GM12873 (cell line): ENCODE data around the gene NPC2.

Source experiments
- TF ChIP-seq, protein P1 (sequence below): IDR thresholded peaks from 2 replicates; pipeline ENCODE4 v1.5.1; 2012; ENCODE audit warnings: low read depth, mild to moderate bottlenecking, moderate library complexity, low read length, control low read depth; ENCODE audit not compliant: insufficient read depth; ENCODE audit errors: missing control alignments

The NPC2 gene

DNA sequence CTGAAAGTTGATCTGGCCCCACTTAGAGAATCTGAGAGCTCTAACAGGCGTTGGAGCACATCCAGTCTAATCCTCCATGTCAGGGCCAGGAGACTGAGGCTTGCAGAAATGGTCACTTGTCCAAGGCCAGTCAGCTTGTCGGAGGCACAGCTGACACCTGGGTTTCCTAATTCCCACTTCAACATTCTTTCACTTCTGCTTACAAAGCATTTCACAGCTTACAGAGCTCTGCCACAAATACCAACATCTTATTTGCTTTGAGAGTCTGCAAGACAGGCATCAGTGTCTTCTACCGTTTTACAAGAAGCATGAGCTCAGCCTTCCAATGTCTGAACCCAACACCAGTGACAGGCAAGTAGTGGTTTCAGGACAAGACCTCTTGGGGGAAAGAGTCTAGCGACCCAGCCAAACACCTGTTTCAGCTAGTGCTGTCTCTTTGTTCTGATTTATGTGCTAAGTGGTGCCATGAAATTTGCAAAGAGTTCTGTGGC is 32.3 kb upstream of the NPC2 start:
- TF ChIP-seq, protein P1, sequence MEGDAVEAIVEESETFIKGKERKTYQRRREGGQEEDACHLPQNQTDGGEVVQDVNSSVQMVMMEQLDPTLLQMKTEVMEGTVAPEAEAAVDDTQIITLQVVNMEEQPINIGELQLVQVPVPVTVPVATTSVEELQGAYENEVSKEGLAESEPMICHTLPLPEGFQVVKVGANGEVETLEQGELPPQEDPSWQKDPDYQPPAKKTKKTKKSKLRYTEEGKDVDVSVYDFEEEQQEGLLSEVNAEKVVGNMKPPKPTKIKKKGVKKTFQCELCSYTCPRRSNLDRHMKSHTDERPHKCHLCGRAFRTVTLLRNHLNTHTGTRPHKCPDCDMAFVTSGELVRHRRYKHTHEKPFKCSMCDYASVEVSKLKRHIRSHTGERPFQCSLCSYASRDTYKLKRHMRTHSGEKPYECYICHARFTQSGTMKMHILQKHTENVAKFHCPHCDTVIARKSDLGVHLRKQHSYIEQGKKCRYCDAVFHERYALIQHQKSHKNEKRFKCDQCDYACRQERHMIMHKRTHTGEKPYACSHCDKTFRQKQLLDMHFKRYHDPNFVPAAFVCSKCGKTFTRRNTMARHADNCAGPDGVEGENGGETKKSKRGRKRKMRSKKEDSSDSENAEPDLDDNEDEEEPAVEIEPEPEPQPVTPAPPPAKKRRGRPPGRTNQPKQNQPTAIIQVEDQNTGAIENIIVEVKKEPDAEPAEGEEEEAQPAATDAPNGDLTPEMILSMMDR: no peak

DNA sequence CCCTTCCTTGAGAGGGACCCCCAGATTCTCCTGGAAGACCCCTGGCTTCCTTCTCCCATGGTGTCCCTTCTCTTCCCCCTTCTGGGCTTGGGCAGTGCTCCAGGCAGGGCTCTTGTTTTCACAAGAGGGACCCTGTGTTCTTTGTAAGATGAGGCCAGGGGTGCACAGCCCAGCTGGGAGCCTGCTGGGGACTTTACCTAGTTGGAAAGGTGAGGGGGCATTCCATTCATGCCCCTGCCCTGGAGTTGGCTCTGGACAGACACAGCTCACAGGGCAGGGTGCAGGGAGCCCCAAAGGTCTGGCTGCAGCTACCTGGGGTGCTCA is 31.7 kb upstream of the NPC2 start:
- TF ChIP-seq, protein P1: no peak

DNA sequence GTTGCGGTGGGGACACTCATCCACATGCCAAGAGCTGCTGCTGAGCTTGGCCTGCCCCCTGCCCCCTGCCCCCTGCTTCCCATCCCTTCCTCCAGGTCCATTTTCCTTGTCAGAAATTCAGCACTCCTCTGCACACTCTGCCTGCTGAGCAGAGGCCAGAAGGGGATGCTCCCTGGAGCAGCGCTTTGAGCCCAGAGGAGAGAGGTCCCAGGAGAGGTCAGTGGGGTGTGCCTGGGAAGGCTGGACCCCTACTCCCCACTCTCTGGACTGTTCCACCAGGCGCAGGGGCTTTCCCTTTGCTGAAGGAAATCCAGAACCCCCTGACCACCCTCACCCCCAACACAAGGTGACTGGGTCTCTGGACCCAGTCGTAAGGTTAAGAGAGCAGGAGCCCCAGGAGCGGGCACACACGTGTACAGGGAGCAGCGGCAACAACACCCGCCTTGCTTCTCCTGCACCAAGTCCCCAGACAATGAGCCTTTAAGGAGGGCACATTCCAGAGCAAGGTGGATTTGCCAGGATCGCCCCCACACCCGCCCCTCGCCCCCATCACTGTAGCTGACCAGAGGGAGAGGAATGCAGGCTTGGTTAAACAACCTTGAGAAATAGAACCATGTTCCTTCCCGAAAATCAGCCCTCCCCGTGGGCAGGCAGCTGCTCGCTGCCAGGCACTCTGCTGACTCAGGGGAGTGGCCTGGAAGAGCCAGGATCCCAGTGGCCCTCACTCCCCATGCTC is 31.1 kb upstream of the NPC2 start:
- TF ChIP-seq, protein P1: no peak

DNA sequence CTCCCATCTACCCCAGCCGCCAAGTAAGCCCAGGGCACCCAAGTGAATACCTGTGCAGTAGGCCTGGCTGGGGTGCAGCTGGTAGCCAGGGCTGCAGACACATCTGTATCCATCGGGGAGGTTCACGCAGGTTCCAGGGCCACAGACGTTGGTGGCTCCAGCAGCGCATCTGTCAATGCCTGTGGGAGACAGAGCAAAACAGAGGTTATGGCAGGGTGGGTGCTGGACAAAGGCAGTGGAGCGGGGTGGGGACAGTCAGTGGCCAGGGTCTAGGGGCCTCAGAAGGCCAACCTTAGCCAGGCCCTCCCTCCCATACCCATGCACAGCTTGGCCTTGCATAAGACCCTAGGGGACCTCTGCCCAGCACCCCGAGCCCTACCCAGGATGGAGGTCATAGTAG is 29.6 kb upstream of the NPC2 start:
- TF ChIP-seq, protein P1: no peak

DNA sequence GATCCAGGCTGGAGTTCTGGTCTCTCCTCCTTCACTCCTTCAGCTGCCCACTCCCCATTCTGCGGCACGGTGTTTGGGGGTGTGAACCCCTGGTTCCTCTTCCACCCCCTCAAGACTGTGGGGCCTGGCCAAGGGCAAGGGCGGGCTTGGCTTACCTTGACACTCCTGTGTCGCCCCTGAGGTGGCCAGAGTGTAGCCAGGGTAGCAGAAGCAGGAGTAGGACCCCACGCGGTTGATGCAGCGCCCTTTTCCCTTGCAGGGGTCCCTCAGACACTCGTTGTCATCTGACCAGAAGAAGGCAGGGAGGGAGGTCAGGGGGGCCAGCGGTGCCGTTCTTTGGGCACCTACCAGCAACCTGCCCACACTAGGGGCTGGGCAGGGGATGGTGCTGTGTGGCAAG is 28.7 kb upstream of the NPC2 start:
- TF ChIP-seq, protein P1: no peak

DNA sequence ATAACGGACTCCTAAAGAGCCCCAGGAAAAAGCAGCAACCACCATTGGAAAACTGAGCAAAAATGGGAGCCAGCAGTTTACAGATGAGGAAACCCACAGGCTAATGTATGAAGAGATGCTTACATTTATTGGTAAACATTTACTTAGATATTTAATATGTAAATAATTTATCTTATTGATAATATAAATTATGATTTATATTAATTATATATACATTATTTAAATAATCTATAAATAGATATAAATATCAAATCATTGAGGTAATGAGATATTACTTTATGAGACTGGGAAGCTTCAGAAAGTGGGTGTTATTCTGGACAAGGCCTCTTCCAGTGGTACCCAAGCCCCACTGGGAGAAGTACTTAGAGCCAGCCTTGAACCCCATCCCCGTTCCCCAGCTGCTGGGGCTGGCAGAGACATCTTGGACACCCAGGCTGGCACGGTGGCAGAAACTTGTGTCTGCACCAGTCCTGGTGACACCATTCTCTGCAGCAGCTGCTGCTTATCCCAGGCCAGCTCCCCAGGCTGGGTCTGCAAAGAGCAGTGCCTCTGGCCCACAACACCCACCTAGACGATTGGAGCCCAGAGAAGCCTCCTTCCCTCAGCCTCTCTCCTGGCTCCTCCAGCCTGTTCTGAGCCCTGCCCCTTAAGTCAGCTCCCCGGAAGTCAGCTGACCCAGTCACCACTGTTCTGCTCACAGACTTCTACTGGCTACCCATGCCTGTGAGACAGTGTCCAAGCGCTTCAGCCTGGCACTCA is 26.4 kb upstream of the NPC2 start:
- TF ChIP-seq, protein P1: no peak

DNA sequence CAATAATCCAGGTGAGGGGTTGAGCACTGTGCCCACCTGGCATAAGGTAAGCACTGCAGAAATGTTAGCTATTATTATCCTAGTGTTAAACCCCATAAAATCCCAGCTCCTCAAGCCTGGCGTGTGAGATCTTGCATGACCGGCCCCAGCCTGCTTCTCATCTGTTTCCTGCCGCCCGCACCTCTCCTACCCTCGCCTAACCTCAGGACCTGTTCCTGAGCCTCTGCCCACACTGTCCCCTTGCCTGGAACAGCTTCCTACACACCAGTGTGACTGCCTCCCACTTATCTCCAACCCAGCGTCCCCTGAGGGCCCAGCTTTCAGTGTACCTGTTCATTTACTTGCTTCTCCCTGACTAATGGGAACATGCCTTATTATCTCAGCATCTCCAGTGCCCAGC is 25.1 kb upstream of the NPC2 start:
- TF ChIP-seq, protein P1: no peak
